Measurements from ENCODE around the gene PPIH.
"Not testable (repeated sequence)": the region's sequence is repeated elsewhere in the genome, so short reads cannot be mapped to it uniquely, and the experiment has no call there.

Gene PPIH

GRCh38 chr1:42682739-42683531 lies 24.7 kb downstream of the PPIH start:
- no peak for DNase-seq

DNA sequence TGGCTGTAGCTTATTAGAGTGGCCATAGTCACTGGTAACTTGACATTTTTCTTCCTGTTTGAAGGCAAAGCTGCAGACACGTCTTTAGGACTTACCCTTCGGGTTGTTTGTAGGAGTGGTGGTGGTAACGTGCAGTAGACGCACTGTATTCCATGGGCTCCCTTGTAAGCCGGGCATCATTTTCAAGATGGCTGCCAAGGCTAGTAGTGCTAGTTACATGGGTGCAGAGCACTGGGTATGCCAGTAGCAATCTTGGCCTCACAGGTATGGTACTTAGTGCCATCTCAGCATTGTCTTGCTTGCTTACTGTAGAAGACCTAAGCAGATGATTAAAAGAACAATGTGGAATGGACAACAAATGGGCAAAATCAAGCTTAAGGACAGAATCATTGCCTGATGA lies 25.9 kb downstream of the PPIH start:
- no peak for DNase-seq

DNA sequence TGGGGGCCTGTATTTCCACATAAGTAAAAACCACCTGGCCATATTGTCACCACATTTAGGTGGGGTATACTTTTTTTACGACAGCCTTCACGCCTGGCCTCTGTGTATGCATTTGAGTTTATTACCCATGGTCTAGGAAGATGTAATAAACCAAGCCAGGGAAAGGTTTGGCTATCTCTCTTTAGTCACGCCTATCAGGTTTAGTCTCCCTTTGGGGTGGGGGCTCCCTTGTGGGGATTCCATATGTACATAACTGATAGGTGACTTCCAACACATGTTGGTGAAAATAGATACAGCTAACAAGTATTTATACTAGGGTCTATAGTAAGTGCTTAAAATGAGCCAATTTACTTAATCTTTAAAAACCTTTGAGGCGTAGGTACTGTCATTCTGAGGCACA lies 28.2 kb downstream of the PPIH start:
- DNase-seq: no peak

GRCh38 chr1:42689912-42690311 lies 31.7 kb downstream of the PPIH start:
- DNase-seq: no peak

GRCh38 chr1:42690477-42691156 lies 32.4 kb downstream of the PPIH start:
- no peak for DNase-seq

DNA sequence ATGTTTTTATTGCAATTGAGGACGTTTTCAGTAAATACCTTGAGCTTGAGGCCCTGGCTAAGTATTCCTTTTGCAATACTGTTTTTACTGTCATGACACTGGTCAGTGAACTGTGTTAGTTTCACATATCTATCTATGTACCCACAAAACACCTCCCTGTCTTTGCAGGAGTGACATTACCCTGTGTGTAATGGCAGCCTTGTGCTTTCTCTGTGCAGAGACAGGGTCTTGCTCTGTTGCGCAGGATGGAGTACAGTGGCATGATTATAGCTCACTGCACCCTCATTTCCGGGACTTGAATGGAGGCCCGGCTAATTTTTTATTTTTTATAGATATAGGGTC lies 32.9 kb downstream of the PPIH start:
- no peak for DNase-seq

- DNase-seq: no peak
Observed at GRCh38 chr1:42692461-42692860, 34.2 kb downstream of the PPIH start.

DNA sequence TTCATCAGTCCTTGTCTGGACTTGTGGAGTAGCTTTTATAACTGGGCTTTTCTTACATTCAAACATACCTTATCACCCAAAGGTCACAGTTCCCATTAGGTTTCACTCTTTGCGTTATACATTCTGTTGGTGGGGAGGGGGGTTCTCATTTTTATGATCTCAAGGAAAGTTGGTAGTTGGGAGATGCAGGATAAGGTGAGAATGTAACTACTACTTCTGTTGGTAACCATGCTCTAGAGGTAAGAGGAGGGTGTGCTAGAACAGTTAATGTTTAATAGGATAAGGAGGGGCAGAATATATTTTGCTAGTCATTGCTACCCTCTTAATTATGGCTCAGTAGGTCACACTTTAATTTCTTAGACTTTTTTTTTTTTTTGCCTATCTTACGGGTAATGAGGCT lies 34.7 kb downstream of the PPIH start:
- DNase-seq: no peak

DNA sequence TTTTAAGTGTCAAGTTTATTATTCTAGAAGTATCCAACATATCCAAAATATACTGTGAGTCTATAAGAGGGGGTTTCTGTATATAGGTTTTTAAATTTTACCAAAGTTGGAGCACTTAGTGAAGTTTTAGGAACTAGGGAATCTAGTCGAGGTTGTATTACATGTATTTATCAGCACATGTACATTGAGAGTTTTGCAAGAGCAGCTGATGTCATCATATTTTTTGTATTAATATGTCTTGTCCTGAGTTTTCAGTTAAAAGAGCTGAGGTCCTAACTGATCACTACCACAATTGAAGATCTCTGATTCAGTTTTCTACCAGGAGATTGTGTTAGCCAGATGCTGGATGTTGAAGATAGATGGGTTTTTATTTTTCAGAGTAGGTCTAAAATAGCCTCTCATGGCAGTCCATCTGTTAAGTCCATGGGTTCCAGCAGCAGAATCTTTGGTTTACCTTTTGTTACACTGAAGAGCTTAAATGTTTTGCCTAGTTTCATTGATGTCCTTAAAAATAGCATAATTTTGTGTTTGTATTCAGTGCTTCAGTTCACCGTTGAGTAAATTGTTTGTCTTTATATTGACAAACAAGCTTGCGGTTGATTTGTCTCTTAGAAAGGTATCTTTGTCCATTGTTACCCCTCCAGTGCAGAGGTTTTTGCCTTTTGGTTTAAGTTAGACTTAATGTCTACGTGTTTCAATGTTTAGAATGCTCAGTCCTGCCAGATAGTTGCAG lies 40.0 kb downstream of the PPIH start:
- DNase-seq: no peak

DNA sequence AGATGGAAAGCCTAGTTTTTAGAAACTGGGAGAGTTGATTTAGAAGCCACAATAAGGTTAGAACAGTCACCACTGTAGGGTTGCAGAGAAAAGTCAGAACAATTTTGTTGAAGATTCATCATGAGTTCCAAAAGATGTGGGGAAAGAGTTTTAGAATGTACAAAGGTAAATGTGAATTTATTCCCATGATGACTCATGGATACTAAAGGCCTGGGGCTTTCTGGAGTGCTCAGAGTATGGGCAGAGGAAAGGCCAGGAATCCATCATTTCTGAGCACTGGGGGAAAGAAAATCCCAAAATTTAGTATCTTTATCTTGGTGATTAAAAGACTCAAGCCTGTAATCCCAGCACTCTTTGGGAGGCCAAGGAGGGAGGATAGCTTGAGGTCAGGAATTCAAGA lies 41.8 kb downstream of the PPIH start:
- DNase-seq: no peak

GRCh38 chr1:42703888-42704464 lies 45.8 kb downstream of the PPIH start:
- no peak for DNase-seq

GRCh38 chr1:42712808-42713207 lies 54.6 kb downstream of the PPIH start:
- not testable (repeated sequence) for DNase-seq

DNA sequence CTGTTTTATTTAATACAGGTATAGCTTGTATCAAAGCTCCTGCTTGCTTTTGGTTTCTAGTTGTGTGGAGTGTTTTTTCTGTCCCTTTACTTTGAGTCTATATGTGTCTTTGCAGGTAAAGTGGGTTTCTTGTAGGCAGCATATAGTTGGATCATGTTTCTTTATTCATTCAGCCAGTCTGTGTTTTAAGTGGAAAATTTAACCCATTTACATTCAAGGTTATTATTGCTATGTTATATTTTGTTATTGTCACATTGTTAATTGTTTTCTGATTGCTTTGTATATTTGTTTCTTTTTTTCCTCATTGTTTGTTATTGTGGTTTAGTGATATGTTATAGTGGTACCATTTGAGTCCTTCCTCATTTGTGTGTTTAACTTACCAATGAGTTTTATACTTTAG lies 55.1 kb downstream of the PPIH start:
- DNase-seq: no peak

DNA sequence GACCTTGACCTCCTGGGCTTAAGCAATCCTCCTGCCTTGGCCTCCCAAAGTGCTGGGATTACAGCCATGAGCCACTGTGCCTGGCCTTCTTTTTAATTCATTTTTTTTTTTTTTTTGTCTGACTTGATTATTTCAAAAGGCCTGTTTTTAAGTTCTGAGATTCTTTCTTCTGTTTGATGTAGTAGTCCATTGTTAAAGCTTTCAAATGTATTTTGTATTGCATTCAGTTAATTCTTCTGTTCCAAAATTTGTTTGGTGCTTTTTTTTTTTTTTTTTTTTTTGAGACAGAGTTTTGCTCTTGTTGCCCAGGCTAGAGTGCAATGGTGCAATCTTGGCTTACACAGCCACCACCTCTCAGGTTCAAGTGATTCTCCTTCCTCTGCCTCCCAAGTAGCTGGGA lies 56.2 kb downstream of the PPIH start:
- not testable (repeated sequence) for DNase-seq

GRCh38 chr1:42720868-42721267 lies 62.6 kb downstream of the PPIH start:
- DNase-seq: no peak

DNA sequence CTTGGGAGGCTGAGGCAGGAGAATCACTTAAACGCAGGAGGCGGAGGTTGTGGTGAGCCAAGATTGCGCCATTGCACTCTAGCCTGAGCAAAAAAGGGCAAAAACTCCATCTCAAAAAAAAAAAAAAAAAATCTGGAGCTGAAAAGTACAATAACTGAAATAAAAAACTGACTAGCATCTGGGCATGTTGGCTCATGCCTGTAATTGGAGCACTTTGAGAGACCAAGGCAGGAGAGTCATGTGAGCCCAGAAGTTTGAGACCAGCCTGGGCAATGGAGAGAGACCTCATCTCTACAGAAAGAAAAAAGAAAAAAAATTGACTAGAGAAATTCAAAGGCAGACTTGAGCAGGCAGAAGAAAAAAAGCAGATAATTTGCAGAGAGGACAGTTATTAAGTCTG lies 63.7 kb downstream of the PPIH start:
- no peak for DNase-seq

DNA sequence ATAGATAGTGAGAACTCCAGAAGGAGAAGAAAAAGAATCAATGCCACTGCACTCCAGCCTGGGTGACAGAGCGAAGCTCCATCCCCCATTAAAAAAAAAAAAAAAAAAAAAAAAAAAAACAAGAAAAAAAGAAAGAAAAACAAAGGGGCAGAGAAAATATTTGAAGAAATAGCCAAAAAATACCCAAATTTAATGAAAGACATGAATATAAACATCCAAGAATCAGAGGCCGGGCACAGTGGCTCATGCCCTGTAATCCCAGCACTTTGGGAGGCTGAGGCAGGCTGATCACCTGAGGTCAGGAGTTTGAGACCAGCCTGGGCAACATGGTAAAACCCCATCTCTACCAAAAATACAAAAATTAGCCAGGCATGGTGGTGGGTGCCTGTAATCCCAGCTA lies 64.2 kb downstream of the PPIH start:
- DNase-seq: not testable (repeated sequence)

- no peak for DNase-seq
Observed at GRCh38 chr1:42723511-42723910, 65.3 kb downstream of the PPIH start.

DNA sequence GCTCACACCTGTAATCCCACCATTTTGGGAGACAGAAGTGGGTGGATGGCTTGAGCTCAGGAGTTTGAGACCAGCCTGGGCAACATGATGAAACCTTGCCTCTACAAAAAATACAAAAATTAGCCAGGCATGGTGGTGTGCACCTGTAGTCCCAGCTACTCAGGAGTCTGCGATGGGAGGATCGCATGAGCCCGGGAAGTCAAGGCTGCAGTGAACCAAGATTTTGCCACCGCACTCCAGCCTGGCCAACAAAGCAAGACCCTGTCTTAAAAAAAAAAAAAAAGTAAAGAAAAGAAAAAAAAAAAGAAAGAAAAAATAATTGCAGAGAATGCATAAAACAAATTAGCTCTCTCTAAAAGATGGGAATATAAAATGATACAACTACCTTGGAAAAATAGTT lies 67.6 kb downstream of the PPIH start:
- not testable (repeated sequence) for DNase-seq
